NT2/D1 (cell line): ENCODE data around the gene TNFRSF6B.

ENCODE experiments used
- SUZ12 ChIP-seq: IDR thresholded peaks from 2 replicates; pipeline ENCODE4 v1.6.1; 2011; ENCODE audit not compliant: insufficient read length, insufficient read depth; ENCODE audit errors: extremely low read depth
- YY1 ChIP-seq: IDR thresholded peaks from 2 replicates; pipeline ENCODE4 v1.6.1; 2011; ENCODE audit not compliant: insufficient read length, insufficient read depth
- ZNF274 ChIP-seq: IDR thresholded peaks from 2 replicates; pipeline ENCODE4 v1.6.1; 2011; ENCODE audit warnings: mild to moderate bottlenecking, low read depth, low read length

DNA sequence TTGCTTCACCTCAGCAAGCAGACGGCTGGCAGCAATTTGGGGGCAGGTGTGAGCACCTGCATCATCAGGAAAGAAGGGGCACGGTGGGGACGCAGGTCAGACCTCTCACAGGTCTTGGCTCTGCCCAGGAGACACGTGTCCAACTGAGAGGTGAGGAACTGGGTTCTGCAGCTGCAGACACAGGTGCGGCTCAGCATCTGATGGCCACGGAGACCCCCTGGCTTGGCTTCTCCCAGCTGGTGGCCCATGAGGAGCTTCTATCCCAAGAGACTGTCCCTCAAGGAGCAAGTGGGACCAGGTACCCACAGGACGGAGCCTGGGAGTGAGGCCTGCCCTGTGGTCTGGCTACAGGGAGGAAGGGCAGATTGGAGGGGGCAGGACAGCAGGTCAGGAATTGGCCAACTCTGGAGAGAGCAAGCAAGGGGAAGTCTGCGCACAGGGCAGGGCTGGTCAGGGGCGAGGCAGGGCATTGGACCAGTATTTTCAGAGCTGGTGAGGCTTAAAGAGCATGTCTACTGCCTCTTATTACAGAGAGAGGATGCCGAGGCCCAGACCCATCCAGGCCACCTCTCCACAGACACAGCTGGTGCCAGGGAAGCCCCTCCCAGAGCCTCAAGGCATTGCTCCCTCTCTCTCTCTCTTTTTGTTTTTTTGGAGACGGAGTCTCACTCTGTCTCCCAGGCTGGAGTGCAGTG is 47.4 kb upstream of the TNFRSF6B start:
- TF ChIP-seq YY1, result no peak
- no peak for TF ChIP-seq ZNF274
- no peak for TF ChIP-seq SUZ12
